Upper lobe of right lung (tissue), 1 donor: Measurements from ENCODE around the gene LAMA3. TPM values are rescaled to one million over a fixed set of nuclear protein-coding genes. Genes with fewer than 3 reads are reported as not detected.

ENCODE experiments used
- ATAC-seq: fragments of 200-7000 bp; cut with Tn5 transposase; one replicate; pipeline ENCODE4 v1.9.1; 2020; ENCODE audit warnings: mild to moderate bottlenecking, moderate library complexity
- DNase-seq: peaks from one replicate; pipeline ENCODE4 v3.0.0-alpha.2; 2020
- H3K27ac ChIP-seq: fragments of 200-600 bp; one replicate; pipeline ENCODE4 v1.8.0; 2022
- H3K27me3 ChIP-seq: fragments of 200-600 bp; one replicate; pipeline ENCODE4 v1.8.0; 2022; ENCODE audit warnings: mild to moderate bottlenecking
- H3K36me3 ChIP-seq: fragments of 200-600 bp; one replicate; pipeline ENCODE4 v1.8.0; 2022
- H3K4me1 ChIP-seq: fragments of 200-600 bp; one replicate; pipeline ENCODE4 v1.8.0; 2022
- H3K4me3 ChIP-seq: fragments of 200-600 bp; one replicate; pipeline ENCODE4 v1.8.0; 2022; ENCODE audit warnings: mild to moderate bottlenecking
- H3K9me3 ChIP-seq: fragments of 200-600 bp; one replicate; pipeline ENCODE4 v1.8.0; 2022
- intact Hi-C: fragments of 100-400 bp; cut with DNase I; formaldehyde crosslinking; loops from one replicate; pipeline ENCODE4 v1.11.0; 2022
- total RNA-seq: library from RNA; stranded (reverse); fragmentation: NEBNext Ultra II Directional; extraction: Animal tissue kit (Norgen Biotek cat#: 25700); gene quantifications from one replicate; pipeline ENCODE4 v1.2.1, GENCODE V29; 2021
- TF ChIP-seq, protein P1 (sequence below): fragments of 200-600 bp; IDR thresholded peaks from one replicate; pipeline ENCODE4 v1.8.0; 2022; ENCODE audit warnings: antibody characterized with exemption
- donor health status: DM: no; HTN: yes; CAD: no; lungs with severe emphysema.

LAMA3 gene
- total RNA-seq, 1 donor from 2014 or later, result 139 TPM

DNA sequence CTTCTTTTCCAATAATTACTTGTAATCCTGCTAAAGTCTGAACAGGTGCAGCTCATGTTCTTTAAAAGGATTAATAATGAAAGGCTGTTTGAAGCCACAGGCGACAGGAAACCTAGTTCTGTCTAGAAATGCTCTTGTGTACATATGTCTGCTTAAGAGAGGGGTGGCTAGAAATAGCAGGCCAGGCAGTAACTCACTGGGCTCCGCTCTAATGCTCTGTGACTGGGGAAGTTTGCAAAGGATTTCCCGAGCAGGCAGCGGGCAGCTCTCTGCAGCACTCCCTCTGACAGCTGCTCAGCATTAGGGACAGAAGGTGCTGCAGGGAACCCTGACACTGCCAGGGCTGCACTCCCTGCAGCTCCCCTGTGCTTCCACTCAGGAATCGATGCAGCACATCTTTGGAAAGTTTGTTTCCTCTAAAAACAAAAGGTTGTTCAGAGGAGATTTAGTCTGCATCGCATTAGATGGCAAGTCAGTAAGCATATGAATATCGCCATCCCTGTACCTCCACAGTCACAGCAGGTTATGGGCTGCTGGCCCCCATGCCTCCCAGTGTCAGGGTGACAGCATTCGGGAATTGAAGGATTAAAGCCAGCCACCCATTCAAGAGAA is 292.2 kb downstream of the LAMA3 start:
- no peaks in the 10 kb centered on the region for H3K36me3 ChIP-seq
- TF ChIP-seq, protein P1, sequence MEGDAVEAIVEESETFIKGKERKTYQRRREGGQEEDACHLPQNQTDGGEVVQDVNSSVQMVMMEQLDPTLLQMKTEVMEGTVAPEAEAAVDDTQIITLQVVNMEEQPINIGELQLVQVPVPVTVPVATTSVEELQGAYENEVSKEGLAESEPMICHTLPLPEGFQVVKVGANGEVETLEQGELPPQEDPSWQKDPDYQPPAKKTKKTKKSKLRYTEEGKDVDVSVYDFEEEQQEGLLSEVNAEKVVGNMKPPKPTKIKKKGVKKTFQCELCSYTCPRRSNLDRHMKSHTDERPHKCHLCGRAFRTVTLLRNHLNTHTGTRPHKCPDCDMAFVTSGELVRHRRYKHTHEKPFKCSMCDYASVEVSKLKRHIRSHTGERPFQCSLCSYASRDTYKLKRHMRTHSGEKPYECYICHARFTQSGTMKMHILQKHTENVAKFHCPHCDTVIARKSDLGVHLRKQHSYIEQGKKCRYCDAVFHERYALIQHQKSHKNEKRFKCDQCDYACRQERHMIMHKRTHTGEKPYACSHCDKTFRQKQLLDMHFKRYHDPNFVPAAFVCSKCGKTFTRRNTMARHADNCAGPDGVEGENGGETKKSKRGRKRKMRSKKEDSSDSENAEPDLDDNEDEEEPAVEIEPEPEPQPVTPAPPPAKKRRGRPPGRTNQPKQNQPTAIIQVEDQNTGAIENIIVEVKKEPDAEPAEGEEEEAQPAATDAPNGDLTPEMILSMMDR, result no peak
- intact Hi-C loops, result no loop called here
- H3K4me1 ChIP-seq, result no peaks in the 10 kb centered on the region
- H3K4me3 ChIP-seq, result no peak overlapping the region
- H3K9me3 ChIP-seq, result no peaks in the 10 kb centered on the region
- H3K27me3 ChIP-seq, result no peaks in the 10 kb centered on the region
- H3K27ac ChIP-seq, result no peak overlapping the region
- ATAC-seq, result no peak
- DNase-seq, result no peak

DNA sequence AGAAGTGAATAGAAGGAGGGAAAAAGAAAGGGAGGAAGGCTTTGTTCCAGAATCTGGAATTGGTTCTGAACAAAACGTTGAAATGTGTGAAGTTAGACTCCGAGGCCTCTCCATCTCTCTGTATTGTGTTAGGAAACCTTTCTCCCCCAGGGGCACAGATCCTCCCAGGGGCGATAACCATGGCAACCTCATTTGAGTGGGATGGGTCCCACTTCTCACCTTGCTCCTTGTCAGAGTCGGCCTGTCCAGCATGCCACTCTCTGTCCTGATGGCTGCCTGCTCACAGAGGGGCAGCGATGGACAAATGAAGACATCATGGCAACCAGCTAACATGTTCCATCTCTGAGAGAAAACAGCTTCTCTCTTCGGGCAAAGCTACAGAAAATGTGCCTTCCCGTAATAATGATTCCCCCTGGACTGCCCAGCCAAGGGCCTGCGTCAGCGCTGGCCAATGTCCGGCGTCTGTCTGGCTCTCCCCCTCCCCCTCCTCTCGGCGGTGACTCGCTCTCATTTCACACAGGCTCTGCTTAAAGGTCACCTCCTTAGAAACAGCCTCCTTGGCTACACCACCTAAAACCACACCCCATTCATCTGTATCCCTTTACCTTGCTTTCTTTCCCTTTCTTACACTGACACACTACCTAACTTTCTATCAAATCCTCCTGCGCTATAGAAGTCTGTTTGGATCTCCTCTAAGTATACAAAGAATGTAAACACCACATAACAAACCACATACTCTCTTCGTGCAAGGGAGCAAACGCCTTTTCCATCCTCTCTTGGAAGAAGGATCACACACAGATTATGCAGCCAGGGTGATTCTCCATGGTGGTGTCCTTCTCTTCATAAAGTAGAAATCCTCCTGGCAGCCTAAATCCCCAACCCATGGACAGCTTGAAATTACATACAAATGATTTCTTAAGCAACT is 293.2 kb downstream of the LAMA3 start:
- no peak overlapping the region for H3K4me3 ChIP-seq
- H3K9me3 ChIP-seq, result no peaks in the 10 kb centered on the region
- intact Hi-C loops, result no loop called here
- H3K27me3 ChIP-seq, result no peaks in the 10 kb centered on the region
- DNase-seq, result no peak
- ATAC-seq, result peak; percentile 55
- H3K27ac ChIP-seq, result no peak overlapping the region
- TF ChIP-seq, protein P1, result no peak
- H3K4me1 ChIP-seq, result no peaks in the 10 kb centered on the region
- H3K36me3 ChIP-seq, result no peaks in the 10 kb centered on the region

DNA sequence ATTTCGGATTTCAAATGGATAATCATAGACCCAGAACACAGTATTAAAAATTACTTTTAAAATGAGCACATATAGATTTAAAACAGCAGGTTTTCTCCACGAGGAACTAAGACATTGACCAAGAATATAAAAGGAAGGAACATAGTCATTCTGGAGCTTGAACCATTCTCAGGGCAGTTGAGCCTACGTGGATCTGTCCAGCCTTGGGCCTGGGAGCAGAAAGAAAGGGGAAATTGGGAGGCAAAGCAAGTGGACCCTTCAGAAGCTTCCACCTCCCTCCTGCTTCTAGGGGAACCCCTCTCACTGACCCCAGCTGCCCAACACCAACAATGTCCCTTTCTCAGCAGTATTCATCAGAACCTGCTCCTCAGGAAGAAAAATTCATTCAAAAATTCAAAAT is 293.9 kb downstream of the LAMA3 start:
- intact Hi-C loops, result no loop called here
- TF ChIP-seq, protein P1, result no peak
- Histone ChIP-seq H3K9me3 (no peaks in the 10 kb centered on the region), H3K36me3 (no peaks in the 10 kb centered on the region), H3K4me1 (no peaks in the 10 kb centered on the region), H3K27ac (no peak overlapping the region), H3K4me3 (no peak overlapping the region), H3K27me3 (no peaks in the 10 kb centered on the region)
- ATAC-seq, result no peak
- DNase-seq, result no peak

DNA sequence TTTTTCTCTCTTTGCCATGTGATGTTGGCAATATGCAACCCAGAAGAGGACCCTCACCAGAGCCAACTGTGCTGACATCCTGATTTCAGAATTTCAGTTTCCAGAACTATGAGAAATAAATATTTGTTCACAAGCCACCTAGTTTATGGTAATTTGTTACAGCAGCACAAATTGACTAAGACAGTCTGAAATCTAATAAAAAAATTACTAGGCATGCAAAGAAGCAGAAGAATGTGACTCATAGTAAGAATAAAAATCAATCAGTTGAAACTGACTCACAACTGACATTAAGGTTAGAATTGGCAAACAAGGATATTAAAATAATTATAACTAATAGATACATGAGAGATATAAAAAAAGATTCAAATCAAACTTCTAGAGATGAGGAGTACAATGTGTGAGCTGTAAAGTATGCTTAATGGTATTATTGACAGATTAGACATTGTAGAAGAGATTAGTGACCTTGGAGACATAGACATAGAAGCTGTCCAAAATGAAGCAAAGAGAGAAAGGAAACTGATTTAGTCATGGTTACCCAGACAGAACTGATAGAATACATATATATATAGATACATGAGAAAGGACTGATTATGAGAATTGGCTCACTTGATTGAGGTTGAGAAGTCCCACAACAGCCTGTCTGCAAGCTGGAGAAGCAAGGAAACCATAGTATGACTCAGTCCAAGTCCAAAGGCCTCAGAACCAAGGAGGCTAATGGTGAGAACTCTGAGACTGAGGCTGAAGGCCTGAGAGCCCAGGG is 297.5 kb downstream of the LAMA3 start:
- H3K27ac ChIP-seq, result no peak overlapping the region
- TF ChIP-seq, protein P1, result no peak
- no peak for DNase-seq
- H3K36me3 ChIP-seq, result no peaks in the 10 kb centered on the region
- no peak for ATAC-seq
- H3K9me3 ChIP-seq, result no peaks in the 10 kb centered on the region
- intact Hi-C loops, result no loop called here
- no peaks in the 10 kb centered on the region for H3K4me1 ChIP-seq
- no peaks in the 10 kb centered on the region for H3K27me3 ChIP-seq
- no peak overlapping the region for H3K4me3 ChIP-seq

DNA sequence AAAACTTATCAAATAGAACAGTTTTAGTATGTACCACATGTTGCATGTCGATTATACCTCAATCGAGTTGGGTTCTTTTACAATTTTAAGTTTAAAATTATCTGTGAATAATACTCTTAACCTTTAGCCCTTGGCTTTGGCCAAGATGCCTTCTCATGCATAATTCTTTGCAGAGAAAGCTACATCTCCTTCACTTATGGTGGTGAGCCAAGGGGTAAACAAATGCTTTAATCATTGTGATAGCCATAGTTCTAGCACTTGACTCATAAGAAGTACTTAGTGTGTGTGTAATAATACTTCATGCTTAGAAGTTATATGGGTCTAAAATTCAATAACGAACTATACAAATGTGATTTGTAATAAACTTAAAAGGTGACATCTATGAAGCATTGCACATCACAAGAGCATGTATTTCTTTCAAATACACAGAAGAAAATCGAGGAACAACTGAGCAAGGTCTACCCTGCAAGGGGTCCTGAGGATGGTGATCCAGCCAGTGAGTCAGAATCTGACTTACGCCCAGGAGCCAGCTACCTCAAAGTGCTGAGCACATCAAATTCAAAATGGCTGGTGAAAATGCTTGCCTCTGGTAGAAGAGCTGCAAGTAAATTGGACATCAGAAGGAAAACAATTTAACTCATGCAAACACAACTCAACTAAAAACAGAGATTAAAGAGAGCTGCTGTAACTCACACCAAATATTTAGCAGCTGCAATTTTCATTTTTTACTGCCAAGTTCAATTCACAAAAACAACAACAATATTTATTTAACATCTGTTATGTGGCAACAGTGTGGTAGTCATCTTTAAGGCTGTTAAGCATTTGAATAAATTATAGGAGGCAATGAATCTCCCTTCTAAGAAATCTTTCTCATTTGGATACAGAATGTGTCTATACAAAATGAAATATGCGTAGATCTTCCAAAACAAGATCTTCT is 301.5 kb downstream of the LAMA3 start:
- intact Hi-C loops, result no loop called here
- Histone ChIP-seq H3K27me3 (no peaks in the 10 kb centered on the region), H3K9me3 (no peaks in the 10 kb centered on the region), H3K4me1 (peaks cover 19% of the 10 kb centered on the region), H3K36me3 (no peaks in the 10 kb centered on the region), H3K27ac (no peak overlapping the region), H3K4me3 (no peak overlapping the region)
- TF ChIP-seq, protein P1, result no peak
- DNase-seq (no peak), ATAC-seq (peak; percentile 47)
